Mucosa of descending colon (tissue), 3 donors: Measurements from ENCODE around the gene PTPRT. TPM values are rescaled to one million over a fixed set of nuclear protein-coding genes. Genes with fewer than 3 reads are reported as not detected.

Source experiments
- ATAC-seq: fragments of 200-7000 bp; cut with Tn5 transposase; one replicate; pipeline ENCODE4 v1.9.1; 2020; ENCODE audit warnings: mild to moderate bottlenecking, moderate library complexity
- DNase-seq, 3 donors: peaks; one replicate each; pipeline ENCODE4 v3.0.0-alpha.2; 2020
- H3K36me3 ChIP-seq: fragments of 200-600 bp; one replicate; pipeline ENCODE4 v1.8.0; 2021; ENCODE audit warnings: low read depth, mild to moderate bottlenecking
- H3K4me1 ChIP-seq: fragments of 200-600 bp; one replicate; pipeline ENCODE4 v1.8.0; 2021; ENCODE audit warnings: low read depth, mild to moderate bottlenecking
- H3K4me3 ChIP-seq: fragments of 200-600 bp; one replicate; pipeline ENCODE4 v1.8.0; 2021; ENCODE audit warnings: mild to moderate bottlenecking
- H3K9me3 ChIP-seq: fragments of 200-600 bp; one replicate; pipeline ENCODE4 v1.8.0; 2021; ENCODE audit warnings: mild to moderate bottlenecking
- CTCF ChIP-seq: fragments of 200-600 bp; IDR thresholded peaks from one replicate; pipeline ENCODE4 v1.8.0; 2022; ENCODE audit warnings: antibody characterized with exemption, mild to moderate bottlenecking
- intact Hi-C, 2 donors: fragments of 100-400 bp; cut with DNase I in 1 of 2; cut with micrococcal nuclease in 1 of 2; formaldehyde crosslinking; loops; one replicate each; pipeline versions ENCODE4 v1.11.0 to v1.11.1; 2022; cut with DNase I, micrococcal nuclease
- total RNA-seq, 3 donors: library from RNA; stranded (reverse); fragmentation: NEBNext Ultra II Directional in 2 of 3; extraction: Animal tissue kit (Norgen Biotek cat#: 25700) in 2 of 3; gene quantifications; one replicate each; pipeline versions ENCODE4 v1.2.1 to v1.2.4, GENCODE V29; 2021 to 2023
- donor health status: DM: no; HTN: no; CAD: no; lungs with moderate emphysema.
- donor health status: DM: no; HTN: no; CAD: no.
- donor health status: DM: no; HTN: yes; CAD: no.

PTPRT gene
- total RNA-seq, 3 donors from 2014 or later = 0.19 to 0.43 (median 0.38) TPM

GRCh38 chr20:42895020-42895419 lies 294.7 kb downstream of the PTPRT start:
- H3K4me1 ChIP-seq = no peaks in the 10 kb centered on the region
- H3K4me3 ChIP-seq = no peak overlapping the region
- ATAC-seq (no peak), DNase-seq (no peak)
- no peaks in the 10 kb centered on the region for H3K9me3 ChIP-seq
- intact Hi-C loops = no loop called here
- H3K36me3 ChIP-seq = no peaks in the 10 kb centered on the region
- TF ChIP-seq CTCF = no peak

DNA sequence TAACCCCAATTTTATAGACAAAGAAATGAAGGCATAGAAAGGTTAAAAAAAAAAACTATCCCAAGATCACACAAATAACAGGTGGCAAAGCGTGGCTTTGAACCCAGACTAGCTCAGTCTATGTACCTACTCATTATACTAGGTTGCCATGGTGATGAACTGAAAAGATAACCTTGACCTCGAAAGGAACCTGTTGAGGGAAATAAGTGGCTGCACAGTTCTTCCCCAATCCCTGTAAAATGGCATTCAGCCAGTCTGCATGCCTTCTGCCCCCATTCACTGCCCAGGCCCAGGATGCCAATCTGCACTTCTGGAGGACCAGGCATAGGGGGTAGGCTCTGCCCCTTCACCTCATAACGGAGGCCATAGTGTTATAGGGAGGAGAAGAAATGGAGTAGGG lies 295.2 kb downstream of the PTPRT start:
- ATAC-seq (no peak), DNase-seq (no peak)
- Histone ChIP-seq H3K9me3 (no peaks in the 10 kb centered on the region), H3K4me3 (no peak overlapping the region), H3K4me1 (no peaks in the 10 kb centered on the region), H3K36me3 (no peaks in the 10 kb centered on the region)
- TF ChIP-seq CTCF = no peak
- intact Hi-C loops = no loop called here

- ATAC-seq = no peak
- no peak for TF ChIP-seq CTCF
- no peaks in the 10 kb centered on the region for H3K36me3 ChIP-seq
- H3K4me3 ChIP-seq = no peak overlapping the region
- H3K4me1 ChIP-seq = no peaks in the 10 kb centered on the region
- no peaks in the 10 kb centered on the region for H3K9me3 ChIP-seq
- intact Hi-C loops = no loop called here
- DNase-seq = no peak
Observed at GRCh38 chr20:42889517-42889916, 300.2 kb downstream of the PTPRT start.

DNA sequence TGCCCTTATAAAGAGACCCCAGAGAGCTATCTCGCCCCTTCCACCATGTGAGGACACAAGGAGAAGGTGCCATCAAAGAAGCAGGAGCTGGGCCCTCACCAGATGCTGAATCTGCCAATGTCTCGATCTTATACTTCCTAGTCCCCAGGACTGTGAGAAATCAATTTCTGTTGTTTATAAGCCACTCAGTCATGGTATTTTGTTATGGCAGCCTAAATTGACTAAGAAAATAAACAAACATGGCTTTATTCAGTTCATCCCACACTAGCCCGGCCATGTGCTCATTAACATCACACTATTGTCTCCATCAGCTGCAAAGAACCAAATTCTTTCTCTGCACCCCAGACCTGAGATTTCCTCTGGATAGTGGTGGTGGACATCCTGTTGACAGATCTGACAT lies 302.4 kb downstream of the PTPRT start:
- TF ChIP-seq CTCF = no peak
- Histone ChIP-seq H3K4me3 (no peak overlapping the region), H3K36me3 (no peaks in the 10 kb centered on the region), H3K9me3 (no peaks in the 10 kb centered on the region), H3K4me1 (no peaks in the 10 kb centered on the region)
- DNase-seq (no peak), ATAC-seq (no peak)
- intact Hi-C loops = no loop called here

GRCh38 chr20:42886801-42887200 lies 302.9 kb downstream of the PTPRT start:
- no peaks in the 10 kb centered on the region for H3K9me3 ChIP-seq
- intact Hi-C loops = no loop called here
- no peak for TF ChIP-seq CTCF
- no peak for ATAC-seq
- no peak for DNase-seq
- no peaks in the 10 kb centered on the region for H3K4me1 ChIP-seq
- H3K36me3 ChIP-seq = no peaks in the 10 kb centered on the region
- no peak overlapping the region for H3K4me3 ChIP-seq

DNA sequence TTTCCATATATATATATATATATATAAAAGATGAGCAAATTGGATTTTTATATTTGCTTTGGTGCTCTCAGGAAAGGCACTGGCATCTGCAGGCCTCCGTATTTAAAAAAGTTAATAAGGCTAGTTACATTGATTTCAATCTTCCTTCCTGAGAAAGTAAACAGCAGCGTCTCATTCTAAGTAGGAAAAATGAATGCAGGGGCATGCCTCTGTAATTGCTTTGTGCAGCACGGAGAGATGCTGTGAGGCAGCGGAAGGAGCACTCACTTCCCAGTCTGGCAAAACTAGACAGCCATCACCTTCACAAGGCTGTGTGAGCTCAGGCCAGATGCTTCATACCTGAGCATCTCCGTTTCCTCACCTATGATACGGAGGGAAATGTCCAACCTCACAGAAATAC lies 303.7 kb downstream of the PTPRT start:
- intact Hi-C loops = no loop called here

More for the DNA sequence above, 303.7 kb downstream of the PTPRT start:
- DNase-seq (no peak), ATAC-seq (no peak)
- H3K36me3 ChIP-seq = no peaks in the 10 kb centered on the region
- no peak for TF ChIP-seq CTCF
- H3K4me3 ChIP-seq = no peak overlapping the region
- no peaks in the 10 kb centered on the region for H3K4me1 ChIP-seq
- no peaks in the 10 kb centered on the region for H3K9me3 ChIP-seq
